Heart left ventricle (tissue), 13 donors: Measurements from ENCODE around the gene RPS14.

Experiments
- CTCF ChIP-seq, 12 donors: fragments of 200-600 bp; sonication (generic) in 4 of 12; IDR thresholded peaks; one replicate each; pipeline versions ENCODE4 v1.5.0 to v1.8.0; 2018 to 2022; ENCODE audit warnings: antibody characterized with exemption in 12 of 12, mild to moderate bottlenecking in 5 of 12
- POLR2A ChIP-seq, 2 donors: fragments of 450-650 bp; IDR thresholded peaks; one replicate each; pipeline ENCODE4 v1.6.1; 2017; ENCODE audit warnings: antibody characterized with exemption in 2 of 2, mild to moderate bottlenecking in 2 of 2, moderate library complexity in 2 of 2
- donor health status: ischemic (EF 13 %, LVEDD 7.1; RV severe dilation, severe dysfunction).
- donor health status: DM: no; HTN: yes; CAD: no.
- donor health status: DM: no; HTN: no; CAD: no.
- donor health status: ischemic (EF 25% LVEDD 6.9; RV normal size, moderate dysfunction).
- donor health status: ischemic (EF 25% LVEDD 5.7; RV mildly dilated, moderate dysfunction).
- donor health status: ischemic (EF 35%, LVEDD 5.7; RV mildly dilated, moderate dysfunction).
- donor health status: nonischemic (EF 11% LVEDD 7.7; RV severe dilation, severe dysfunction).
- donor health status: DM: yes; HTN: yes; CAD: no.
- donor health status: PGD.
- donor health status: ischemic (EF 29% LVEDD 5.4; RV normal size, mild dysfunction).
- donor health status: nonischemic (EF 23%, LVEDD 6.1; RV moderate dilation, normal function).

GRCh38 chr5:150446583-150446982 lies 3.0 kb downstream of the RPS14 start:
- TF ChIP-seq CTCF (IDR thresholded peaks at IDR 0.05) (no peak), POLR2A (IDR thresholded peaks at IDR 0.05) (no peak)
